ENCODE results near the gene SLAMF1.

The SLAMF1 gene

DNA sequence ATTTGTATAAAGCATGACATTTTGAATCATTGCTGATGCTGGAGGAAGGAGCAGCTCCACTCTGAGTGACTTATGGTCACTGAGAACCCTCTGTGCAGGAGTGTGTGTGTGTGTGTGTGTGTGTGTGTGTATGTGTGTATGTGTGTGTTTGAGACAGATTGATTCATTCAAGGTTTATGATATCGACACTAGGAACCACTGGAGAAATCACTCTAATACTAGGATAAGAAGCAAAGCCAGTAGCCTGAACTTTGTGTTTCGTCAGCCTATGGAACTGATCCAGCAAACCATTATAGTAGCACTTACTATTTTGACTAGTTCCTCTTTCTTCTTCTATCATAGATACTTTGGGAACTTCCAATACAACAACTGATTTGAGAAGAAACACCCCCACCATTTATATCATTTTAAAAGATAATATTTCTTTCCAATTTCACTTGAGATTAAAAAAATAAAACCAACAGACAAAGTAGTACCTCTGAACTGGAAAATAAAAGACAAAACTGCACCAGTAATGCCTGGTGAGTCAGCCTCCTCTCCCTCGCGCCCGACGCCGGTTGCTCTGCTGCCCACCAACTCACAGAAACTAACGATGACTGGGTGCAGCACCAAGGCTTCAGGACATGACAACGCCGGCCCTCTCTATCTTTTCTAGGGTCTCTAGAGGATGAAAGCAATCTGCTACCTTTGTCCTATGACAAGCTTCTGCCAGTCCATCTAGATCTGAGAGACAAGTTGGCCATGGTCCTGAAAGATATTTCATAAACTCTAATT is 20.9 kb downstream of the SLAMF1 start:
- in situ Hi-C loops (cut with MboI; ENCODE audit: low sequenced_read_pairs) = no loop called here

DNA sequence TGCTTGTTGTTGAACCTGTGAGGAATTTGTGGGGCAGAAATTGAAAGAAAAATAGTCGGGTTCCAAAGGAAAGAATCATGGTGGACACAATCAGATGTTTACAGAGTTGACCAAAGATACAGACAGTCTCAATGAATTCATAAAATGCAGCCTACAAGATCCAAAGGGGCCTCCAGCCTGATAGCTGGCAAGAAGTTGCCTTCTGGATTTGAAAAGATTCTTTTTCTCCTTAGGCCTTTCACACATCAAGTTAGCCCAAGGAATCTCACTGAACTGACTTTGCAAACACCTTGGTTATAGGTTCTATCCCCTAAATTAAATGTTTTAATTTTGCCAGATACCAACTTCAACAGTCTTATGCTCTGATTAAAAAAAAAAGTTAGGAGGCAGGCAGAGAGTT is 21.5 kb downstream of the SLAMF1 start:
- in situ Hi-C loops (cut with MboI; ENCODE audit: low sequenced_read_pairs) = no loop called here

DNA sequence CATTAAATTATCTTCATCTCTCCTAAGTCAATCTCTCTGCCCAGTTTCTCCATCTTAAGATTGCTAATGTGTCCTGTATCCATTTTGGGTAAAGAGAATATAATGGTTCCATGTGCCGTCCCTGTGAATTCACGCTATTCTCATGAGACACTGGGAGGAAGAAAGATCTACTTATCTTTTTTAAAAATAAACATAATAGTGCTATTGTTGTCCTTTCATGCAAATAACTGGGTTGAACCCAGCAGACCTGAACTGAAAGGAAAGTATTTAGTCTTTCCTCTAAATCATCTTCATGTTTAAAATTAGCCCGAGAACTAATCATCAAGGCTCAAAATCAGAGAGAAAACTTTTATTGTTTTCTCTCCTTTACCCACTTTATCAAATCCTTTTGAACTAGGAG is 22.4 kb downstream of the SLAMF1 start:
- in situ Hi-C loops (cut with MboI; ENCODE audit: low sequenced_read_pairs) = no loop called here

DNA sequence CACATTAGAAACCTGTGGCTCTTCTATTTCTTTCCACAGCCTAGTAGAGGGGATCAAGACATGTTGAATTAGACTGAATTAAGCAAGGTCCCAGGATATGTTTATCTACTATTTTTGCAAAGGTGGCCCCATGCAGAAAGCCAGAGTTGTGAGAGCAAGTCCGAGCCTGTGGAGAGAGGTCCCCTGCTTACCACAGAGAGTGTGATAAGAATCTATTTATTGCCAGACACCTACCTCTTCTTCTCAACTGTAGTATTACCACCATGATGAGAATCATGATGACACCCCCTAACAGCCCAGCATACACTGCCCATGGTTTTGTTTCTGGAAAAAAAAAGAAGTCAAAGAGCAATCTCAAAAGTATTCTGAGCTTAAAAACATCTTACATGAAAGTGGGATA is 23.0 kb downstream of the SLAMF1 start:
- in situ Hi-C loops (cut with MboI; ENCODE audit: low sequenced_read_pairs) = no loop called here

DNA sequence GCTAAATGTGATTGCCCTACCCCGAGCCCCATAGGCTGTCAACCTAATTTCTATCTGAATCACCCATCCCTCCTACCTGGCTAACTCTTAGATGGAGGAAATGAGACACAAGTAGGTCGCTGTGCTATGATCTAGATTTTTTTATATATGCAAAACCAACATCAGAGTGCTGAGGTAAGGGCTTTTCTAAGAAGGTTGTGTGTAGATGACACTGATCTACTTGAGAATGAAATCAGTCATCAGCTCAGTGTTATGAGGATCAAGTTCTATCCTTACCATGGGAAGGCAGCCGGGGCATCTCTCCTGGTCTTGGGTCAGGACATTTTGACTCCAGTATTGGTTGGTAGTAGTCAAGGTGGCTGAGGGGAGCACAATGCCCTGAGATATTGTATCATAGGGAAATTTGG is 23.6 kb downstream of the SLAMF1 start:
- in situ Hi-C loops (cut with MboI; ENCODE audit: low sequenced_read_pairs) = no loop called here

DNA sequence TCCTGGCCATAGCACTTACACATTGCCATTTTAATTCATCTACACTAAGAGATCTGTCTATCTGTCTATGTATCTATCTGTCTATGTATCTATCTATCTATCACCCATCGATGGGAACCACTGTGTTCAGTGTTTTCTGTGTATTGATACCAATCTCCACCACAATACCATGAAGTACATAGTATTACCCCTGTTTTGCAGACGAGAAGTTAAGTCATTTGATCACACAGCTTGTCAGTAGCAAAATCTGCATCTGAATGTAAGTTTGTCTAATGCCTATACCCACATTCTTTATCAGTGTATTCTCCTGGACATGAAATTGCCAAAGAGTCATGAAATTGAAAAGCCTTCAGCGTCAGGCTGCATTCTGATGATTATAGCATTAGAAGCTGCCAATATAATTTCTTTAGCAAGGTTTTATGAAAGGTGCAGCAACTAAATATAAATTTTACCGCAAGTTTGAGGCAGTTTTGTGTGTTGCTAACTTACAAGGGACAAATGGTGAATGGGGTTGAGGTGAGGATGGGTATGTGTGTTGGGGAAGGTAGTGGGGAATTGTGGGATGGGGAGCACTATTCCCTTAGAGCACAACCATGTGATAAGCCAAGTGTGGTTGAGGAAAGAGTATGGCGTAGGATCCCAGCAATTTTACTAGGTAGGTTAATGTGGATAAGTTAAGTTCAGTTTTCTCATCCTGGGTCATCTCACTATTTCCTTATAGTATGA is 24.2 kb downstream of the SLAMF1 start:
- in situ Hi-C loops (cut with MboI; ENCODE audit: low sequenced_read_pairs) = no loop called here

DNA sequence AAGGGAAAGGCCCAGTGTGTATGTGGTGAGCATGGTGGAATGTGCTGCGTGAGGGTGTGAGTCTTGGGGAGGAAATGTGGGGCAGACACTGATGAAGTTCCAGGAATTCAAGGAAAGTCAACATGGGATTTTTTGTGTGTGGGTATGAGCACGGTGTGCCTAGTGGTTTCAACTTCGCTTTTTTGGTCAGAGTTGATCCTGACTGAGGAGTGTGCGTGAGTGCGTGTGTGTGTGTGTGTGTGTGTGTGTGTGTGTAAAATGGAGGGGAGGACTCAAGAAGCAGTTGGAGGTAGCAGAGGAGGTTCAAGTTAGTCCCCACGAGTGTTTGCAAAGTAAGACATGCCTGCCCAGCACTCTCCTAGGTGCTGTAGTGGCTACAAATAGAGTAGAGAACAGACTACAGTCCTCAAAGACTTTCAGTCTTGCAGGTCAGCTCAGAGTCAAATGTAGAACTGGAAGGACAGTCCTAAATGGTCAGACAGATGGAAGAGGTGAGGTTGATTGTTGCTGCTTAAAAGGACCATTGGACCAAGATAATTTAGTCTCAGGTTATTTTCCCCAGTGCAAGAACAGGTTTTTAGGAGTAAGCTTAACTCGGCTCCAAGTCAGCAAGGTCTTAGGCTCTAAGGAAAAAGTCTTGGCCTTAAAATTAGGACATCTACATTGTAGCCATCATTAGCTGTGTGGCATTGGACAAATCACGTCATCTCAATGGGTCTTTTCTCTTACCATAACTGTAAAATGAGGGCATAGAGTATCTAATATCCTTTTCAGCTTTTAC is 25.0 kb downstream of the SLAMF1 start:
- in situ Hi-C loops (cut with MboI; ENCODE audit: low sequenced_read_pairs) = no loop called here

DNA sequence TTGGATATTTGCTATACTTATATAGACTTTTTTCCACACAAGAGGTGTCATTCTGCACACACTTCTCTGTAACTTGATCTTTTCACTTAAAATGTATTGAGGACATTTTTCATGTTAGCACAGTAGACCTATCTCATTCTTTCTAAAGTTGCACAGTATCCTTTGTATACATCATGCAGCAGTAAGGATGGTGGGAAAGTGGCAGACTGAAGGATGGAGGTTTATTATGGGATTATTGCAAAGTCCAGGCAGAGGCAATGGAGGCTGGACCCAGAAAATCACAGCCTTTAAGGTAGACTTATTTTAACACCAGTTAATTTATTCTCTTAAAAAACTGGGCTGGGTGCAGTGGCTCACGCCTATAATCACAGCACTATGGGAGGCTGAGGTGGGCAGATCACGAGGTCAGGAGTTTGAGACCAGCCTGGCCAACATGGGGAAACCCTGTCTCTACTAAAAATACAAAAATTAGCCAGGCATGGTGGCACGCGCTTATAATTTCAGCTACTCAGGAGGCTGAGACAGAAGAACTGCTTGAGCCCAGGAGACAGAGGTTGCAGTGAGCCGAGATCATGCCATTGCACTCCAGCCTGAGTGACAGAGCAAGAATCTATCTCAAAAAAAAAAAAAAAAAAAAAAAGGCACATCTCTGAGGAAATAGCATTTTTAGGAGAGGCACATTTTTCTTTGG is 25.8 kb downstream of the SLAMF1 start:
- in situ Hi-C loops (cut with MboI; ENCODE audit: low sequenced_read_pairs) = no loop called here

DNA sequence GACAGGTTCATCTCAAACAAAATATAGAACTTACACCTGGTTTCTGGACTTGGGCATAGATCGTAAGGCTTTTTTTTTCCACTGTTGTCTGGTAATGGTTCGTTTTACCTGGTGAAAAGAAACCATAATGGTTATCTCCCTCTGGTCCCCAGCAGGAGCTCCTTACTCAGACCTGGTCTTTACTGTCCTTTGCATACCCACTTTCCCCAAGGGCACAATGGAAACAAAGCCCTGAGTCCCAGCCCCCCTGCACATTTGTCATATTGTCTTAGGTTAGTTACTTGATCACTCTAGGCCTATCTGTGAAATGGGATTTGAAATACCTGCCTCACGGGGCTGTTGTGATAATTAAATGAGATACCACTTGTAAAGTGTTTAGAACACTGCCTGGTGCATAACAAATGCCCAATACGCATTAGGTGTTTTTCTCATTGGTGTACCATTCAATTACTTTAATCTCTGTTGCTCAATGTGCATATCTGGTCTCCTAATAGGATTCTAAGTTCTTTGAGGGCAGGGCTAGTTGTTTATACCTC is 27.0 kb downstream of the SLAMF1 start:
- in situ Hi-C loops (cut with MboI; ENCODE audit: low sequenced_read_pairs) = no loop called here

DNA sequence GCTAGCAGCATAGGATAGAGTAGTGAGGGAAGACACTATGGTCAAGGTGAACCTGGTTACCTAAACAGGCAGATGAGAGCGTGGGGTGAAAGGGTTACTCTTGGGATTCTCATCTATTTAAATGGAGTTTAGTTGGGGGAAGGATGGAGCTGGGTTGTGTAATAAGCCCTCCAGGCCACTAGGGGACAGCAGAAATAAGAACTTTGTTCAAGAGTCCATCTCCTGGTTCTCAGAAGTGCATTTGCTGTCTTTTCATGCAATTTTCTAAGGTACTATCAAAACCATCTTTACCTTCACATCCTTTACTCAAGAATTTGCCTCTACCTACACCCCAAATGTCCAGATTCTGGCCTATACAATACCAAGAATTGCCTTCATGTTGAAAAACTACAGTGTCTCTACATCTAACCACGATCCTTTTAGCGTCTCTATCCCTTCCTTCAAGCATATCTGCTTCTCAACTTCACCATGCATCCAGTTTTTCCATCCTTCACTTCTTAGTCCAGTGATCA is 28.0 kb downstream of the SLAMF1 start:
- in situ Hi-C loops (cut with MboI; ENCODE audit: low sequenced_read_pairs) = no loop called here

DNA sequence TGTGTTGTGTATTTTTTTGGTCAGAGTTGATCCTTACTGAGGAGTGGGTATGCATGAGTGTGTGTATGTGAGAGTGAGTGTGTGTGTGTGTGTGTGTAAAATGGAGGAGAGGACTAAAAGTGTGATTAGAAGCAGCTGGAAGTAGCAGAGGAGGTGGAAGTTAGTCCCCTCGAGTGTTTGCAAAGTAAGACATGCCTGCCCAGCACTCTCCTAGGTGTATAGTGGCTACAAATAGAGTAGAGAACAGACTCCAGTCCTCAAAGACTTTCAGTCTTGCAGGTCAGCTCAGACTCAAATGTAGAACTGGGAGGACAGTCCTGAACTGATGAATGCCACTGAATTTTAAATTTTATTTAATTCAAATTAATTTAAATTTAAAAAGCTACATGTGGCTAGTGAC is 28.5 kb downstream of the SLAMF1 start:
- in situ Hi-C loops (cut with MboI; ENCODE audit: low sequenced_read_pairs) = no loop called here

DNA sequence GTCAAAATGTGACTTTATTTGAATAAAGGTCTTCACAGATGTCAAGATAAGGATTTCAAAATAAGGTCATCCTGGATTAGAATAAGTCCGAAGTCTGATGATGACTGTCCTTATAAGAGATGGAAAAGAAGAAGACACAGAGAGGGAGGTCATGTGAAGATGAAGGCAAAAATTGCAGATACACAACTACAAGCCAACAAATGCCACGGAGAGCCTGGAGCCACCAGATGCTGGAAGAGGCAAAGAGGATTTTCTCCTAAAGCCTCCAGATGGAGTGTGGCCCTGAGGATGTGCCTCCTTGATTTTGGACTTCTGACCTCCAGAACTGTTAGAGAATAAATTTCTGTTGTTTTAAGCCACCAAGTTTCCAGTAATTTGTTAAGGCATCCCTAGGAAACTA is 31.2 kb downstream of the SLAMF1 start:
- in situ Hi-C loops (cut with MboI; ENCODE audit: low sequenced_read_pairs) = no loop called here

DNA sequence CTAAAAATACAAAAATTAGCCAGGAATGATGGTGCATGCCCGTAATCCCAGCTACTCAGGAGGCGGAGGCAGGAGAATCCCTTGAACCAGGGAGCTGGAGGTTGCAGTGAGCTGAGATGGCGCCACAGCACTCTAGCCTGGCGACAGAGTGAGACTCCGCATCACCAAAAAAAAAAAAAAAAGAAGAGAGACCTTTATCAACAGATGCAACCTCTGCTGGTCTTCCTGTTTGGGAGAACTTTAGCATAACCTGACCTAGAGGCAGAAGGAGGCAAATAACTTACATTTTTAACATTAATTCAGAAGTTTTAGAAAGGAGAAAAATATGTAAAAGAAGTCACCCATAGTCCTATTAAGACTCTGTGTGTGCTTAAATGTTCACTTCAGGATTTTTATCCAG is 32.4 kb downstream of the SLAMF1 start:
- in situ Hi-C loops (cut with MboI; ENCODE audit: low sequenced_read_pairs) = no loop called here

DNA sequence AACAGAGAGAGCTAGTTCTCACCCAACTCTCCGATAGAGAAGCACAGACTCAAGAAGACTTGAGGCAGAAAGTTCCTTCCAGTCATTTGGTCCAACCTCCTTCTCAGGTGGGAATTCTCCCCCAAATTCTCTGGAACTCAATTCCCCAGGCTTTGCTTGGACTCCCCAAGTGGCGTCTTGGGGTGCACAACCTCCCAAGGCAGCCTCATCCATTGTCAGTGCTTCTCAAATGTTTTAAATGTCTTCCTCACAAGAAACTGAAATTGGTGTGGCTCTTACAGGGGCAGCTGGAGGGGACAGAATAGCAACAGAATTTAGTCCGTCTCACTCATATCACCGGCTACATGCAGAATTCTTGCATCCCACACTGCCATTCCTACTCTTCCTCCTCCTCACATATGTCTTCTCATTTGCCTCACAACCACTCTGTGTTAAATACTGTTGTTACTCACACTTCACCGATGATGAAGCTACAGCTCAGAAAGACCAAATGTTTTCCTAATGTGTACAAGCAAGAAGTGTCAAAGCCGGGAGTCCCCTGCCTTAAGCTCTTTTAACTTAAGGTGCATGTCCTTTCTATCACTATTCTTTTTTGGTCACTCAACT is 34.1 kb downstream of the SLAMF1 start:
- in situ Hi-C loops (cut with MboI; ENCODE audit: low sequenced_read_pairs) = no loop called here

DNA sequence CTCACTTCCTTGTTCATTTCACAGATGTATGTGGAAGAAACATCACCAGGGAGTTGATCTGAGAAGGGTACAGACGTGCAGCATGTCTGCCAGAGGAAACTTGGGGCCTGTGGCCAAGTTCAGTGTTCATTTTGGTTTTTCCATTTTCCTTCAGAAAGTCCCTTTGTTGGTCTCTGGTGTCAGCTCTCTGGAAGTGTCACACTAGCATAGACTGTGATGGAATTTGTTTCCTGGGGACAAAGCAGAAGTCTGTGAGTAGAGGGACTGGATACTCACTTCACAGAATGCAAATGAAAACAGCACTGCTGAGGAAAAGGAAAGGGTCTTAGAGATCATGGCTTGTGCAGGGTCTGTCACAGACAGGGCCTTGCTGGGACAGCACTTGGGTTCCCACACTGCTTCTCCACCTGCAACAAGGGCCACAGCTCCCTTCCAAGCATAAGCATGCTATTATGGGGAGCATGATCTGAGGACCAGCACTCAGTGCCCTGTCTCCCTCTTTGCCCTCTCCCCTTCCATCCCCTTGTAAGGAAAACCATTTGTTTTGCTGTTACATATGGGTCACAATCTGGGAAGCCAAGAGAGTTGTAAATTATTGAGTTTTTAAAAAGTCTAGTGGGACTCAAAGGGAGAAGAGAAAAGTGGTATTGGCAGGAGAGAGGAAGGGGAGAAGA is 36.1 kb downstream of the SLAMF1 start:
- in situ Hi-C loops (cut with MboI; ENCODE audit: low sequenced_read_pairs) = no loop called here

DNA sequence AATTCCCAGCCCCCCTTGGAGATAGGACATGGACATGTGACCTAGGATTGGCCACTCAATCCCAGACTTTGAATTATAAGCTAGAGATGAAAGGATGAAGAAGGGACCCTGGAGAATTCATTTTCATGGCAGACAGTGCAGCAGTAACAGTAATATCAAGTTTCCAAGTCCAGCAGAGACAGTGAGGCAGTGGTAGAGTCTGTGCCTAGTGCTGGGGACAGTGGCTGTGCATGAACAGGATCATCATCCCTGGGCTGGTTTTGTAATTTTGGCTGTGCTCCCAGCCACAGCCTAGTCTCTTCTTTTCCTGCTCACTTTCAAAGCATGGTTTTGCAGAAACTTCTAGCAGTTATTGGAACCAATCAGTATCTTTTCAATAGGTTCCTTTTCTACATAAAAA is 37.9 kb downstream of the SLAMF1 start:
- in situ Hi-C loops (cut with MboI; ENCODE audit: low sequenced_read_pairs) = no loop called here

DNA sequence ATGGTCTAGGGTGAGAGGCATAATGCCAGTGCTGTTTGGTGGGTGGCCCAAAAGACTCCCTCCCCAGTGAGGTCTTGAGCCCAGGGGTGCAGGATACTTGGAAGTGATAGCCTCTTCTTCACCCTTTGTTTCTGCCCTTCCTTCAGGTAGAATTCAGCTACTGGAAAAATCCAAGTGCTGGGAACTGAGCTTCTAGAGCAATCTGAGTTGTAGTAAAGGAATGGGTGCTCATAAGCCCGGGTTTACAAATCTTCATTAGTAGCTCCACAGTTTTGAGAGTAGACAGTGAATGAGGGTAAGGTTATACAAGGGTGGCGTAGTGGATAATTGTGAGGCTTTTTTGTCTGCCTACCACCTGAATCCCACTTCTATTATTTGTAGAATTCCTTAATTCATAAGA is 38.3 kb downstream of the SLAMF1 start:
- in situ Hi-C loops (cut with MboI; ENCODE audit: low sequenced_read_pairs) = no loop called here

DNA sequence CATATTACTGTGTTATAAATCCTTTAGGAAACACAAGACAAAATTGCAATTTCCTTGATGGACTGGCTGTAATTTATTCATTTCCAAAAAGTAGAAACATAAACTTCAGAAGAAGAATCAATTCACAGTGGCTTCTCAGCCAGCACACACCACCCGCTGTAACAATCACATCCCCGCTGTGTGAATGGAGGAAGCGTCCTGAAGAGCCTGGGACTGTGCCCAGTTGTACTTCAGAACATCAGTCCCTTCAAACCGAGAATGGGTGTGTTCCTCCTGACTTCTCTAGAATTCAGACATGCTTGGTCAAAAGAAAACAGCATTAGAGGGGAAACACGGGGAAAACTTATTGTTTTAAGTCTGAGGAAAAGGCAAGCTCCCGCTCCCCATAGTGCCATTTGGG is 38.8 kb downstream of the SLAMF1 start:
- in situ Hi-C loops (cut with MboI; ENCODE audit: low sequenced_read_pairs) = no loop called here

DNA sequence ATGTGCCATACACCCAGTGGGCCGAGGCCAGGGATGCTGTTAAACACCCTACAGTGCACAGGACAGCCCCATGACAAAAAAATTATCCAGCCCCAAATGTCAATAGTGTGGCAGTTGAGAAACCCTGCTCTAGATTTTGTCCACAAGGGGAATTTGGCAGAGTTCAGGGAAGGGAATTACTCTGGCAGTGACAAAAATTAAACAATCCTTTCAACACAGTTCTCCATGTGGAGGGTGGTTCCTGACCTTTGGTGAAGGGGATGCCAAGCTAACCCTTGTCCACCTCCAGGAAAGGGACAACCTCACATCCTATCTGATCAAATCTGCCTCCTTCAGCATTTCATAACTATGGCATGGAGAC is 39.2 kb downstream of the SLAMF1 start:
- in situ Hi-C loops (cut with MboI; ENCODE audit: low sequenced_read_pairs) = no loop called here

Data from hTERT RPE-1 (cell line).